GM23338 (cell line): ENCODE measurements around the gene TJP1. TPM values are rescaled to one million over a fixed set of nuclear protein-coding genes. Genes with fewer than 3 reads are reported as not detected.

ENCODE experiments used
- CTCF ChIP-seq, 2 experiments: fragments of 200-600 bp in 1 of 2; sonication (generic) in 1 of 2; conservative IDR thresholded peaks; 2 replicates each; pipeline versions ENCODE4 v1.5.1 to v1.6.1; 2016 to 2017; ENCODE audit warnings: antibody characterized with exemption in 2 of 2, low read depth in 2 of 2, mild to moderate bottlenecking in 2 of 2, moderate library complexity in 1 of 2
- NANOG ChIP-seq: IDR thresholded peaks from 2 replicates; pipeline ENCODE4 v1.6.1; 2016; ENCODE audit warnings: antibody characterized with exemption, borderline replicate concordance
- REST ChIP-seq: IDR thresholded peaks from one replicate; pipeline ENCODE4 v1.6.1; 2018; ENCODE audit warnings: antibody characterized with exemption; ENCODE audit not compliant: unreplicated experiment
- ZNF114 ChIP-seq: fragments of 250-450 bp; sonication (Bioruptor Pico); IDR thresholded peaks from 2 replicates; pipeline ENCODE4 v1.5.0; 2020; ENCODE audit warnings: mild to moderate bottlenecking, moderate library complexity
- ZNF462 ChIP-seq: fragments of 250-450 bp; sonication (Bioruptor Pico); IDR thresholded peaks from 2 replicates; pipeline ENCODE4 v1.5.0; 2020; ENCODE audit warnings: mild to moderate bottlenecking, moderate library complexity
- polyA plus RNA-seq: library from polyadenylated mRNA; unstranded; fragments of >200 nt; fragmentation: Nextera tagmentation; extraction: Ambion mirVana; gene quantifications from 2 replicates; pipeline ENCODE4 v1.2.1, GENCODE V29; 2016
- total RNA-seq: library from RNA; depleted of rRNA; stranded (reverse); fragments of >200 nt; shearing (Covaris generic); gene quantifications from 2 replicates; pipeline ENCODE4 v1.2.3, GENCODE V29; 2014

TJP1 gene
- total and polyA plus RNA-seq, 2 experiments from 2014 or later: 76.2 to 116 TPM

- TF ChIP-seq ZNF462: no peak
- TF ChIP-seq ZNF114 (CRISPR knock-in tag): no peak
- no peak for TF ChIP-seq CTCF (conservative IDR thresholded peaks at IDR 0.05; ENCODE audit: low read depth in 2 of 2)
- no peak for TF ChIP-seq REST
- TF ChIP-seq NANOG: no peak
These were observed 18.7 kb upstream of the TJP1 start (continued) for GRCh38 chr15:29840926-29841325.
